Psoas muscle (tissue), 8 donors: Measurements from ENCODE around the gene HPSE2. TPM values are rescaled to one million over a fixed set of nuclear protein-coding genes. Genes with fewer than 3 reads are reported as not detected.
"Not testable (repeated sequence)": the region's sequence is repeated elsewhere in the genome, so short reads cannot be mapped to it uniquely, and the experiment has no call there.

Source experiments
- ATAC-seq, 4 donors: fragments of 200-7000 bp; cut with Tn5 transposase; one replicate each; pipeline ENCODE4 v1.9.1; 2020; ENCODE audit warnings: moderate library complexity in 3 of 4, mild to moderate bottlenecking in 2 of 4
- DNase-seq, 2 donors: peaks; one replicate each; pipeline ENCODE4 v3.0.0-alpha.2; 2020
- H3K27ac ChIP-seq: fragments of 200-600 bp; one replicate; pipeline ENCODE4 v1.8.0; 2022
- H3K27me3 ChIP-seq, 3 donors: fragments of 200-600 bp in 1 of 3; one replicate each; pipeline versions ENCODE4 v1.6.1 to v1.8.0; 2013 to 2022; ENCODE audit warnings: low read length in 2 of 3, mild to moderate bottlenecking in 2 of 3, moderate library complexity in 1 of 3; ENCODE audit not compliant: insufficient read depth in 3 of 3
- H3K36me3 ChIP-seq, 2 donors: fragments of 200-600 bp in 1 of 2; one replicate each; pipeline versions ENCODE4 v1.6.1 to v1.8.0; 2013 to 2022; ENCODE audit warnings: low read depth in 1 of 2, mild to moderate bottlenecking in 1 of 2, moderate library complexity in 1 of 2; ENCODE audit not compliant: insufficient read depth in 1 of 2
- H3K4me1 ChIP-seq: fragments of 200-600 bp; one replicate; pipeline ENCODE4 v1.8.0; 2022
- H3K4me3 ChIP-seq: fragments of 200-600 bp; one replicate; pipeline ENCODE4 v1.8.0; 2022; ENCODE audit warnings: mild to moderate bottlenecking
- H3K9me3 ChIP-seq: fragments of 200-600 bp; one replicate; pipeline ENCODE4 v1.8.0; 2022
- WGBS, 3 donors: extraction: QIAGEN DNeasy Blood & Tissue Kit; methylation state at CpG; one replicate each; pipeline versions ENCODE4 v1.1.6 to v1.1.7; 2013; 5-methylcytosine and 5-hydroxymethylcytosine counted together
- intact Hi-C, 2 donors: fragments of 100-400 bp; cut with DNase I; formaldehyde crosslinking; loops; one replicate each; pipeline versions ENCODE4 v1.11.0 to v1.14.2; 2022
- polyA plus RNA-seq, 3 donors: library from polyadenylated mRNA; stranded (reverse); fragments of 200-250 nt; gene quantifications; one replicate each; pipeline ENCODE4 v1.2.3, GENCODE V29; 2013
- total RNA-seq, 4 donors: library from RNA; stranded (reverse); fragmentation: NEBNext Ultra II Directional in 2 of 4; extraction: Animal tissue kit (Norgen Biotek cat#: 25700) in 2 of 4; gene quantifications; one replicate each; pipeline versions ENCODE4 v1.2.1 to v1.2.4, GENCODE V29; 2021 to 2023
- TF ChIP-seq, protein P1 (sequence below): fragments of 200-600 bp; IDR thresholded peaks from one replicate; pipeline ENCODE4 v1.8.0; 2022; ENCODE audit warnings: antibody characterized with exemption
- donor health status: healthy with polysubstance abuse.
- donor health status: DM: no; HTN: no; CAD: no; lungs with moderate emphysema.
- donor health status: Bipolar disorder and iron deficiency.
- donor health status: healthy.
- donor health status: DM: yes; HTN: yes; CAD: no.
- donor health status: DM: no; HTN: no; CAD: no.
- donor health status: DM: no; HTN: no; CAD: no.
- donor health status: DM: yes; HTN: yes; CAD: no.

The HPSE2 gene
- total and polyA plus RNA-seq, 7 donors: 0.01 to 0.17 (median 0.03) TPM; not detected in 4

DNA sequence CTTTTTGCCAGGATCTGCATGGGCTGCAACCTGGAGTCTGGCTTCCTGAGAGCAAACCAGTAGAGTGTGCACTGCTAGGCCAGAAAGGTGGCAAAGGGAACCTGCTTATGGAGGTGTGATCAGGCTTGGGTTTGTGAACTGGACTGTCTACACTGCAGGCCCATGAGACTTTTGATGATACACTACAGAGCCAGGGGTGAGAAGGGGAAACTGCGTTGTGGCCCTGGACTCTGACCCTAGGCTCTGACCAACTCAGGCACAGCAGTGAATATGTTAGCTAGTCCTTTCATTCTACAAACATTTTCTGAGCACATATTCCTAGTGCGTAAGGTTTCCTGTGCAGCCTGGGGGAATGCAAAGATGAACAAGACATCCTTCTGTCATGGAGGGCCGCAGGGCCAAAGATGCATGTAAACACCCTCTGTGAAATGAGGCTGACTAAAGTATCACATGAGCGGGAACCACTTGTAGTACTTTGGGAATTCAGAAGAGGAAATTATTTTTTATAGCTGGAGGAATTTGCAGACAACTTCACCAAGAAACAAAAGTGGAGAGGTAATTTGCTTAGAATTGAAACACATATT is 725.1 kb downstream of the HPSE2 start:
- Histone ChIP-seq H3K36me3 (no peaks in the 10 kb centered on the region), H3K27ac (no peak overlapping the region), H3K9me3 (no peaks in the 10 kb centered on the region), H3K4me3 (no peak overlapping the region), H3K27me3 (peaks cover 0 to 4% (median 3%) of the 10 kb centered on the region in 3 donors), H3K4me1 (no peaks in the 10 kb centered on the region)
- TF ChIP-seq, protein P1, sequence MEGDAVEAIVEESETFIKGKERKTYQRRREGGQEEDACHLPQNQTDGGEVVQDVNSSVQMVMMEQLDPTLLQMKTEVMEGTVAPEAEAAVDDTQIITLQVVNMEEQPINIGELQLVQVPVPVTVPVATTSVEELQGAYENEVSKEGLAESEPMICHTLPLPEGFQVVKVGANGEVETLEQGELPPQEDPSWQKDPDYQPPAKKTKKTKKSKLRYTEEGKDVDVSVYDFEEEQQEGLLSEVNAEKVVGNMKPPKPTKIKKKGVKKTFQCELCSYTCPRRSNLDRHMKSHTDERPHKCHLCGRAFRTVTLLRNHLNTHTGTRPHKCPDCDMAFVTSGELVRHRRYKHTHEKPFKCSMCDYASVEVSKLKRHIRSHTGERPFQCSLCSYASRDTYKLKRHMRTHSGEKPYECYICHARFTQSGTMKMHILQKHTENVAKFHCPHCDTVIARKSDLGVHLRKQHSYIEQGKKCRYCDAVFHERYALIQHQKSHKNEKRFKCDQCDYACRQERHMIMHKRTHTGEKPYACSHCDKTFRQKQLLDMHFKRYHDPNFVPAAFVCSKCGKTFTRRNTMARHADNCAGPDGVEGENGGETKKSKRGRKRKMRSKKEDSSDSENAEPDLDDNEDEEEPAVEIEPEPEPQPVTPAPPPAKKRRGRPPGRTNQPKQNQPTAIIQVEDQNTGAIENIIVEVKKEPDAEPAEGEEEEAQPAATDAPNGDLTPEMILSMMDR: no peak
- 86 to 89% (median 87%) methylated on average over 4 of the region's 4 CpGs for WGBS, 3 donors
- DNase-seq: no peak
- intact Hi-C loops: no loop called here
- ATAC-seq: no peak

DNA sequence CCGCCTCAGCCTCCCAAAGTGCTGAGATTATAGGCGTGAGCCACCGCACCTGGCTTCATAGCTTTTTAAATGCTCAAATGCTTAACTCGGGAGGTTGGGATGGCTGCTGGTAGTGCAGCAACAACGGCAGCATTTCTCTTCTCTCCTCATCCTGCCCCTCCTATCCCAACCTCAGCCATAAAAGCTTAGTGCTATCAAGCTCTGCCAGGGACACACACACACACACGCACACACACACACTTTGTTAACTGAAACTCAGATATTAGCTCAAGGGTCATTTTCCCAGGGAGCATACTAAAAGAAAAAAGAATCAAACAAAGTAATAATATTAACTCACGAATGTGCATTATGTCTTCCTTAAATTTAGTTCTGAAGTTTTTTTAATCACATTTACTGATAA is 725.9 kb downstream of the HPSE2 start:
- no peak for DNase-seq
- TF ChIP-seq, protein P1: no peak
- WGBS, 3 donors: 72 to 77% (median 73%) methylated on average over 7 of the region's 7 CpGs
- Histone ChIP-seq H3K27ac (no peak overlapping the region), H3K27me3 (peaks cover 0 to 4% (median 0%) of the 10 kb centered on the region in 3 donors), H3K4me1 (no peaks in the 10 kb centered on the region), H3K36me3 (no peaks in the 10 kb centered on the region), H3K4me3 (no peak overlapping the region), H3K9me3 (no peaks in the 10 kb centered on the region)
- intact Hi-C loops: no loop called here
- no peak for ATAC-seq

DNA sequence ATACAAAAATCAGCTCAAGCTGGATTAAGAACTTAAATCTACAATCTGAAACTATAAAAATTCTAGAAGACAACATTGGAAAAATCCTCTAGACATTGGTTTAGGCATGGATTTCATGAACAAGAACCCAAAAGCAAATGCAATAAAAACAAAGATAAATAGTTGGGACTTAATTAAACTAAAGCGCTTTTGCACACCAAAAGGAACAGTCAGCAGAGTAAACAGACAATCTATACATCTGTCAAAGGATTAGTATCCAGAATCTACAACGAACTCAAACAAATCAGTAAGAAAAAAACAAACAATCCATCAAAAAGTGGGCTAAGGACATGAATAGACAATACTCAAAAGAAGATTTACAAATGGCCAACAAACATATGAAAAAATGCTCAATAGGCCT is 733.1 kb downstream of the HPSE2 start:
- H3K4me3 ChIP-seq, intact Hi-C loops, H3K9me3 ChIP-seq, H3K27ac ChIP-seq, H3K27me3 ChIP-seq, DNase-seq, H3K36me3 ChIP-seq, H3K4me1 ChIP-seq, ATAC-seq: not testable (repeated sequence)
- 84 to 96% (median 89%) methylated on average over 2 of the region's 2 CpGs for WGBS, 3 donors

DNA sequence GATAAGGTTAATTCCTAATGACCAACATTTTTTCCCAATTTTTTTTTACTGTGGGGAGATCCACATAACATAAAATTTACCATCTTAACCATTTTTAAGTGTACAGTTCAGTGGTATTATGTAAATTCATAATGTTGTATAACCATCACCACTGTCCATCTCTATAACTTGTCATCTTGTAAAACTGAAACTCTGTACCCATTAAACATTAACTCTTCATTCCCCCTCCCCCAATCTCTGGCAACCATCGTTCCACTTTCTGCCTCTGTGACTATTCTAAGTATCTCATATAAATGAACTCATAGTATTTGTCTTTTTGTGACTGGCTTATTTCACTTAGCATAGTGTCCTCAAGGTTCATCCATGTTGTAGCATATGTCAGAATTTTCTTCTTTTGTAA is 742.9 kb downstream of the HPSE2 start:
- H3K27ac ChIP-seq: no peak overlapping the region
- 77 to 84% (median 79%) methylated on average over 1 of the region's 1 CpG for whole genome bisulfite sequencing, 3 donors
- DNase-seq (no peak), ATAC-seq (no peak)
- H3K4me3 ChIP-seq: no peak overlapping the region
- H3K4me1 ChIP-seq: no peaks in the 10 kb centered on the region
- peaks cover 8% of the 10 kb centered on the region for H3K9me3 ChIP-seq
- no peaks in the 10 kb centered on the region for H3K36me3 ChIP-seq
- H3K27me3 ChIP-seq: no peaks in the 10 kb centered on the region
- intact Hi-C loops: no loop called here
- TF ChIP-seq, protein P1: no peak

- Histone ChIP-seq H3K4me3 (no peak overlapping the region), H3K9me3 (no peaks in the 10 kb centered on the region), H3K4me1 (no peaks in the 10 kb centered on the region), H3K36me3 (no peaks in the 10 kb centered on the region), H3K27me3 (no peaks in the 10 kb centered on the region), H3K27ac (no peak overlapping the region)
- peak in 1 of 2 donors; percentile 39 for DNase-seq
- ATAC-seq: no peak
- 63 to 83% (median 66%) methylated on average over 13 of the region's 13 CpGs for WGBS, 3 donors
- intact Hi-C loops: no loop called here
- TF ChIP-seq, protein P1: no peak
Measured at GRCh38 chr10:98489561-98490481, 745.8 kb downstream of the HPSE2 start.
